Common myeloid progenitor, CD34-positive (primary cell): ENCODE results near the gene MBOAT7.
"Not testable (repeated sequence)": the region's sequence is repeated elsewhere in the genome, so short reads cannot be mapped to it uniquely, and the experiment has no call there.

Experiments used
- CTCF ChIA-PET: fragments of 350-600 bp; sonication (Branson Sonifier 250); formaldehyde crosslinking; loops from one replicate; lab custom pipeline; 2021; ENCODE audit warnings: antibody characterized with exemption; lab: Charles Lee
- POLR2A ChIA-PET: fragments of 350-600 bp; sonication (Branson Sonifier 250); formaldehyde crosslinking; loops from one replicate; lab custom pipeline; 2021; ENCODE audit warnings: antibody characterized with exemption; lab: Charles Lee
- DNase-seq, 3 donors: peaks; one replicate each; pipeline versions ENCODE4 v3.0.0 to v3.0.0-alpha.2; 2013
- H3K27ac ChIP-seq, 2 experiments: 1 replicate in 1 of 2; 2 replicates in 1 of 2; pipeline ENCODE4 v1.7.0; 2013; ENCODE audit warnings: inconsistent platforms in 2 of 2, low read length in 2 of 2, mild to moderate bottlenecking in 2 of 2, low read depth in 1 of 2, moderate library complexity in 1 of 2; ENCODE audit not compliant: severe bottlenecking in 2 of 2, insufficient read depth in 1 of 2, poor library complexity in 1 of 2
- H3K27me3 ChIP-seq, 5 experiments: replicated peaks in 2 of 5; 1 replicate in 3 of 5; 2 replicates in 2 of 5; pipeline versions ENCODE4 v1.6.1 to v1.7.0; 2013; ENCODE audit warnings: low read length in 4 of 5, mild to moderate bottlenecking in 2 of 5, moderate library complexity in 2 of 5, inconsistent platforms in 1 of 5; ENCODE audit not compliant: insufficient read depth in 5 of 5, control insufficient read depth in 4 of 5
- H3K36me3 ChIP-seq, 4 experiments: 1 replicate in 2 of 4; 2 replicates in 2 of 4; pipeline versions ENCODE4 v1.6.1 to v1.7.0; 2013; ENCODE audit warnings: low read length in 3 of 4, control low read depth in 1 of 4, mild to moderate bottlenecking in 1 of 4; ENCODE audit not compliant: control insufficient read depth in 4 of 4, insufficient read depth in 4 of 4
- H3K4me1 ChIP-seq, 4 experiments: 1 replicate in 3 of 4; 2 replicates in 1 of 4; pipeline versions ENCODE4 v1.6.1 to v1.7.1; 2013; ENCODE audit warnings: low read length in 3 of 4, mild to moderate bottlenecking in 3 of 4, control low read depth in 1 of 4, inconsistent platforms in 1 of 4, moderate library complexity in 1 of 4; ENCODE audit not compliant: control insufficient read depth in 4 of 4, insufficient read depth in 4 of 4; ENCODE audit errors: control extremely low read depth in 1 of 4
- H3K4me3 ChIP-seq, 7 experiments: 1 replicate in 4 of 7; 2 replicates in 3 of 7; pipeline versions ENCODE4 v1.5.1 to v1.7.0; 2013; ENCODE audit warnings: mild to moderate bottlenecking in 7 of 7, low read length in 6 of 7, moderate library complexity in 6 of 7, inconsistent platforms in 2 of 7, low read depth in 2 of 7, control low read depth in 1 of 7; ENCODE audit not compliant: insufficient read depth in 4 of 7, control insufficient read depth in 1 of 7; ENCODE audit errors: extremely low read depth in 1 of 7
- H3K9me3 ChIP-seq, 5 experiments: 1 replicate in 4 of 5; 2 replicates in 1 of 5; pipeline versions ENCODE4 v1.6.1 to v1.7.1; 2013; ENCODE audit warnings: low read length in 4 of 5, mild to moderate bottlenecking in 2 of 5, inconsistent platforms in 1 of 5, low read depth in 1 of 5, moderate library complexity in 1 of 5; ENCODE audit not compliant: control insufficient read depth in 4 of 5, insufficient read depth in 2 of 5; ENCODE audit errors: control extremely low read depth in 1 of 5
- WGBS: methylation state at CpG from one replicate; pipeline ENCODE4 v1.1.5; 2013; ENCODE audit not compliant: insufficient coverage; 5-methylcytosine and 5-hydroxymethylcytosine counted together

Gene MBOAT7

GRCh38 chr19:54223937-54224281 lies 34.5 kb upstream of the MBOAT7 start:
- H3K4me3 ChIP-seq, H3K27me3 ChIP-seq, H3K27ac ChIP-seq, POLR2A ChIA-PET, H3K9me3 ChIP-seq, H3K36me3 ChIP-seq, H3K4me1 ChIP-seq, DNase-seq: not testable (repeated sequence)
- CTCF ChIA-PET, result interaction anchor here (0.9 to 1.4 kb wide), 2 partner anchors 9 to 14 kb away, joined by 3 to 5 read pairs; no protein-coding TSS in a partner anchor
- 89% methylated on average over 5 of the region's 5 CpGs for WGBS

GRCh38 chr19:54223277-54223936 lies 34.0 kb upstream of the MBOAT7 start:
- not testable (repeated sequence) for H3K4me3 ChIP-seq
- CTCF ChIA-PET, result interaction anchor here (0.6 to 1.4 kb wide), 4 partner anchors 9 to 412 kb away, joined by 3 to 5 read pairs (median 3); no protein-coding TSS in a partner anchor

GRCh38 chr19:54222474-54223276 lies 33.3 kb upstream of the MBOAT7 start, which contains the start of gene LILRB3:
Gene LILRB3 (minus strand): TSS chr19:54223007. CDS start chr19:54222976, 31 bp downstream.
- ChIA-PET POLR2A (interaction anchor here (1.5 kb wide), 1 partner anchor 12 kb away, joined by 3 read pairs; no protein-coding TSS in a partner anchor), CTCF (interaction anchor here (0.6 to 1.4 kb wide), 3 partner anchors 10 to 411 kb away, joined by 3 to 5 read pairs (median 3); no protein-coding TSS in a partner anchor)
- H3K4me3 ChIP-seq, H3K4me1 ChIP-seq, H3K27ac ChIP-seq, H3K27me3 ChIP-seq, H3K36me3 ChIP-seq, DNase-seq, H3K9me3 ChIP-seq: not testable (repeated sequence)
- 87% methylated on average over 7 of the region's 16 CpGs for WGBS

More at GRCh38 chr19:54223277-54223936, 34.0 kb upstream of the MBOAT7 start:
- H3K9me3 ChIP-seq, H3K27me3 ChIP-seq, H3K4me1 ChIP-seq, H3K27ac ChIP-seq, H3K36me3 ChIP-seq, DNase-seq: not testable (repeated sequence)
- POLR2A ChIA-PET, result interaction anchor here (1.5 kb wide), 1 partner anchor 13 kb away, joined by 3 read pairs; no protein-coding TSS in a partner anchor
- 79% methylated on average over 10 of the region's 14 CpGs for WGBS

GRCh38 chr19:54221947-54222346 lies 32.6 kb upstream of the MBOAT7 start:
- H3K4me1 ChIP-seq, POLR2A ChIA-PET, H3K9me3 ChIP-seq, CTCF ChIA-PET, H3K36me3 ChIP-seq, DNase-seq, H3K4me3 ChIP-seq, H3K27ac ChIP-seq, H3K27me3 ChIP-seq: not testable (repeated sequence)
- no CpG with 5 or more reads among the region's 7 CpGs for WGBS

- POLR2A ChIA-PET, H3K27ac ChIP-seq, H3K27me3 ChIP-seq, H3K4me1 ChIP-seq, H3K9me3 ChIP-seq, DNase-seq, H3K4me3 ChIP-seq, H3K36me3 ChIP-seq: not testable (repeated sequence)
- 100% methylated on average over 1 of the region's 5 CpGs for WGBS
- CTCF ChIA-PET, result interaction anchor here (1.2 kb wide), 1 partner anchor 20 kb away, joined by 3 read pairs; the partner anchor contains the start of gene RPS9
These were observed 30.3 kb upstream of the MBOAT7 start for GRCh38 chr19:54219702-54220101.

GRCh38 chr19:54218960-54219661 lies 29.7 kb upstream of the MBOAT7 start:
- ChIA-PET POLR2A (no interaction called here), CTCF (interaction anchor here (1.2 kb wide), 2 partner anchors 13 to 19 kb away, joined by 3 read pairs; partner anchors contain the start of gene RPS9)
- Histone ChIP-seq H3K4me1 (peaks cover 0 to 6% (median 3%) of the 10 kb centered on the region in 4 experiments), H3K27me3 (no peaks in the 10 kb centered on the region), H3K4me3 (no peak overlapping the region), H3K27ac (no peak overlapping the region), H3K9me3 (no peaks in the 10 kb centered on the region), H3K36me3 (peaks cover 0 to 8% (median 0%) of the 10 kb centered on the region in 4 experiments)
- 97% methylated on average over 19 of the region's 27 CpGs for WGBS
- DNase-seq, result no peak
